Measurements from ENCODE around the gene CDKL5.

- no peak for TF ChIP-seq CTCF (conservative IDR thresholded peaks at IDR 0.05)
- TF ChIP-seq EZH2 (IDR thresholded peaks at IDR 0.05; ENCODE audit: low read depth) = no peak
Observed at GRCh38 chrX:18455384-18455783, 30.0 kb downstream of the CDKL5 start.

All from PC-9 (cell line).